Activated naive CD8-positive, alpha-beta T cell (primary cell): ENCODE results near the gene SF3B2.
A peak's percentile ranks its signal among the peaks of the same experiment; 100 is the strongest.

ENCODE experiments used
- H3K27ac Mint-ChIP-seq: one replicate; pipeline ENCODE4 v1.8.0; 2021; ENCODE audit warnings: mixed read lengths
- H3K27me3 Mint-ChIP-seq: one replicate; pipeline ENCODE4 v1.8.0; 2021; ENCODE audit warnings: mixed read lengths
- H3K36me3 Mint-ChIP-seq: one replicate; pipeline ENCODE4 v1.8.0; 2021; ENCODE audit warnings: mixed read lengths
- H3K4me1 Mint-ChIP-seq: one replicate; pipeline ENCODE4 v1.8.0; 2021; ENCODE audit warnings: low read depth, mixed read lengths
- H3K4me3 Mint-ChIP-seq: one replicate; pipeline ENCODE4 v1.8.0; 2021; ENCODE audit warnings: mild to moderate bottlenecking, mixed read lengths
- H3K9me3 Mint-ChIP-seq: one replicate; pipeline ENCODE4 v1.8.0; 2021; ENCODE audit warnings: low read depth, mixed read lengths

SF3B2 gene

DNA sequence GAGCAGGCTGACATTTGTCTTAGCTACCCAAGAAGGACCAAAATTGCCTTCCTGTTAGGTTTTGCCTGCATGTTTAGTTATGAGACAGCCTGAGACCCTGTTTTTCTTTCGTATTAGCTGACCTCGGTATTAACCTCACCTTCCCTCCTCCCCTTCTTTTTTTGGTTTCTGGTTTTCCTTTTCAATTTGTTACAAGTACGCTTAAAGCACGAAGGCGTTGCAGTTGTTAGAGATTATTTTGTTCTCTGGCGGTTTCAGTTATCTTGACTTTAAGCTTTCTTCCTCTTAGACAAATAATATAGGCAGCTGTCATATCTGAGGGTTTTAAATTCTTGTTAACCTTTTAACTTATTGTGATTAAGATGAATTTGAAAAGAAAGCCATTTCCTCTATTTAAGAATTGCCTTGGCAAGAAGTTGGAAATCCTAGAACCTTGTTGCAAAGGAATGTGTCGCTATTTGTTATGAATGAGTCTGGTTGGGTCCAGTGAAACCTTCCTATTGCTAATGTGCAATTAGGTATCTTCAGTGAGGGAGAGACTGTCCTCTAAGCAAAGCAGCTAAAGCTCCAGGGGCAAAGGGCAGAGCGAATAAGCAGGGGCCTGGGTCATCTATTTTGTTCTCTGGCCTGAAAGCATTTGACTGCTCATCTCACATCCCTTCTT lies 63.6 kb downstream of the SF3B2 start:
- Mint-ChIP-seq H3K27ac (peak overlapping the region; percentile 93), H3K9me3 (no peaks in the 10 kb centered on the region), H3K4me1 (peaks cover 94% of the 10 kb centered on the region), H3K36me3 (no peaks in the 10 kb centered on the region), H3K27me3 (no peaks in the 10 kb centered on the region), H3K4me3 (peak overlapping the region; percentile 81)

DNA sequence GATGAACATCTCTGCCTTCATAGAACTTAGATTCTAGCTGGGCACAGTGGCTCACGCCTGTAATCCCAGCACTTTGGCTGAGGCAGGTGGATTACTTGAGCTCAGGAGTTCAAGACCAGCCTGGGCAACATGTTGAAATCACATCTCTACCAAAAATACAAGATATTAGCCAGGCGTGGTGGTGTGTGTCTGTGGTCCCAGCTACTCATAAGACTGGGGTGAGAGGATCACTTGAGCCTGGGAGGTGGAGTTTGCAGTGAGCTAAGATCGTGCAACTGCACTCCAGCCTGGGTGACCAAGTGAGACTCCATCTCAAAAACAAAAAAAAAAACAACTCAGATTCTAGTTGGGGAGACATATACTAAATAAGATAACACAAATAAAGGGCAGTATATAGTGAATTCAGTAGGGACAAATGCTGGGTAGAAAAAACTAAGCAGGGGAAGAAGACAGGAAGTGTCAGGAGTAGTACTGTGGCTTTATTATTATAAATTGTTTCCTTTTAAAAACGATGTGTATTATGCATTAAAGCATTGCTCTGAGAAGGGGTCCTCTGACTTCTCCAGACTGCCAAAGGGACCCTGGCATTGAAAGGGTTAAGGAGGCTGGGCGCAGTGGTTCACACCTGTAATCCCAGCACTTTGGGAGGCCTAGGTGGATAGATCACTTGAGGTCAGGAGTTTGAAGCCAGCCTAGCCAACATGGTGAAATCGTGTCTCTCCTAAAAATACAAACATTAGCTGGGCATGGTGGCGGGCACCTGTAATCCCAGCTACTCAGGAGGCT lies 64.6 kb downstream of the SF3B2 start:
- no peaks in the 10 kb centered on the region for H3K9me3 Mint-ChIP-seq
- H3K4me3 Mint-ChIP-seq: peak overlapping the region; percentile 81
- H3K4me1 Mint-ChIP-seq: peaks cover 94% of the 10 kb centered on the region
- no peaks in the 10 kb centered on the region for H3K27me3 Mint-ChIP-seq
- no peaks in the 10 kb centered on the region for H3K36me3 Mint-ChIP-seq
- H3K27ac Mint-ChIP-seq: peak overlapping the region; percentile 93

DNA sequence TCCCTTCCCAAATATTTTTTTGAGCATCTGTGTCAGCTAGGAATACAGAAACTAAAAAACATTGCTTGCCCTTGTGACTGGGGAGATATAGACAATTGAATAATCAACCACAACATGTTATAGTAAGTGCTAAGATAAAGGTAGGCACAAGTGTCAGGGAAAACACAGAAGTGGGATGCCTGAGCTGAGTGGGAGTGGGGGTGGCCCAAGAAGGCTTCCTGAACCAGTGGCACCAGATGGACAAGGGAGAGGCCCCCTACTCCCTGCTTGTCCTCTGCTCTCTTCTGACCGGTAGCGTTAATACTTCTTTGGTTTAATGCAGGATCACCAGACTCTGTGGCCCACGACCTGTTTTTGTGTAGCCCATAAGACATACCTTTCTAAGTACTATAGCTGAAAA lies 66.7 kb downstream of the SF3B2 start:
- Mint-ChIP-seq H3K27ac (peak overlapping the region; percentile 71), H3K27me3 (no peaks in the 10 kb centered on the region), H3K4me3 (peak overlapping the region; percentile 35), H3K9me3 (no peaks in the 10 kb centered on the region), H3K4me1 (peaks cover 86% of the 10 kb centered on the region), H3K36me3 (no peaks in the 10 kb centered on the region)
